Ovary (tissue), 9 donors: ENCODE measurements around the gene ADAMTSL4. TPM values are rescaled to one million over a fixed set of nuclear protein-coding genes. Genes with fewer than 3 reads are reported as not detected.

Experiments used
- DNase-seq, 5 donors: peaks; one replicate each; pipeline ENCODE4 v3.0.0-alpha.2; 2019 to 2020
- H3K27ac ChIP-seq, 2 donors: fragments of 200-600 bp; one replicate each; pipeline versions ENCODE4 v1.5.1 to v1.8.0; 2019 to 2022
- H3K27me3 ChIP-seq: fragments of 200-600 bp; one replicate; pipeline ENCODE4 v1.8.0; 2022
- H3K36me3 ChIP-seq: fragments of 200-600 bp; sonication (generic); one replicate; pipeline ENCODE4 v1.5.1; 2019
- H3K4me1 ChIP-seq: one replicate; pipeline ENCODE4 v1.8.1; 2013; ENCODE audit warnings: mild to moderate bottlenecking, moderate library complexity; ENCODE audit not compliant: insufficient read depth
- H3K4me3 ChIP-seq: fragments of 200-600 bp; sonication (generic); one replicate; pipeline ENCODE4 v1.5.1; 2017
- H3K9me3 ChIP-seq, 2 donors: fragments of 200-600 bp in 1 of 2; sonication (generic) in 1 of 2; one replicate each; pipeline versions ENCODE4 v1.5.1 to v1.8.1; 2013 to 2019; ENCODE audit warnings: mild to moderate bottlenecking in 1 of 2, moderate library complexity in 1 of 2
- EP300 ChIP-seq: sonication (generic); formaldehyde crosslinking; IDR thresholded peaks from one replicate; pipeline ENCODE4 v1.6.1; 2017; ENCODE audit warnings: antibody characterized with exemption
- POLR2A ChIP-seq: fragments of 450-650 bp; IDR thresholded peaks from one replicate; pipeline ENCODE4 v1.6.1; 2017; ENCODE audit warnings: antibody characterized with exemption, mild to moderate bottlenecking, moderate library complexity
- WGBS, 3 donors: extraction: QIAGEN DNeasy Blood & Tissue Kit in 1 of 3; methylation state at CpG; one replicate each; pipeline versions ENCODE4 v1.1.5 to v1.1.7; 2013 to 2017; 5-methylcytosine and 5-hydroxymethylcytosine counted together
- intact Hi-C, 4 donors: fragments of 100-400 bp; cut with DNase I; formaldehyde crosslinking; loops; one replicate each; pipeline versions ENCODE4 v1.11.0 to v1.15.1; 2022 to 2023
- polyA plus RNA-seq, 2 donors: library from polyadenylated mRNA; stranded (reverse); fragments of 200-250 nt in 1 of 2; fragments of 350-450 nt in 1 of 2; fragmentation: Illumina TruSeq in 1 of 2; extraction: RNeasy Lipid Tissue Mini Kit (QIAGEN cat#74804) in 1 of 2; gene quantifications; one replicate each; pipeline ENCODE4 v1.2.3, GENCODE V29; 2013 to 2014
- total RNA-seq, 7 donors: library from RNA; depleted of rRNA in 2 of 7; stranded (reverse); fragments of >200 nt in 2 of 7; fragmentation: NEBNext Ultra II Directional in 3 of 7; extraction: Animal tissue kit (Norgen Biotek cat#: 25700) in 3 of 7; gene quantifications; one replicate each; pipeline versions ENCODE4 v1.1.0 to v1.2.4, GENCODE V29; 2016 to 2023
- TF ChIP-seq, protein P1 (sequence below), 3 donors: fragments of 450-650 bp in 2 of 3; fragments of 200-600 bp in 1 of 3; IDR thresholded peaks; one replicate each; pipeline versions ENCODE4 v1.5.1 to v1.8.0; 2016 to 2022; ENCODE audit warnings: antibody characterized with exemption in 3 of 3, mild to moderate bottlenecking in 1 of 3
- donor health status: DM: no; HTN: no; CAD: no; lungs with moderate emphysema.
- donor health status: DM: no; HTN: no; CAD: no.
- donor health status: Bipolar disorder and iron deficiency.
- donor health status: DM: yes; HTN: yes; CAD: no.
- donor health status: DM: no; HTN: no; CAD: no.
- donor health status: DM: yes; HTN: yes; CAD: no.

ADAMTSL4 gene
- total and polyA plus RNA-seq, 9 donors, result 8.8 to 86.6 (median 17.0) TPM

DNA sequence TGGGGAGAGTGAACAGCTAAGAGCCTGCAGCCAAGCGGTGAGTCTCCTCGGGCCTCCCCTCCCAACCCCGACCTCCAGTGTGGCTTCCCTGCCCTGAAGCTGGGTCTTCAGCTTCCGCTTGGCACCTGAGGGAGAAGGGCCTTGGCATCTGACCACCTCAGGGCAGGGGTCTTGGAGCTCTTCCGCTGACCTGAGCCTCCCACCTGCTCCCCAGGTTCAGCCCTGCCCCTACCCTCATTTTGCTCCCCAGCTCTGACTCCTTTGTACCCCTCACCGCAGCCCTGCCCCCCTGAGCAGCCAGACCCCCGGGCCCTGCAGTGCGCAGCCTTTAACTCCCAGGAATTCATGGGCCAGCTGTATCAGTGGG lies 4.9 kb downstream of the ADAMTSL4 start:
- DNase-seq, result peak in 1 of 5 donors; percentile 38
- Histone ChIP-seq H3K36me3 (no peaks in the 10 kb centered on the region), H3K27ac (peak overlapping the region in 1 of 2 donors; percentile 21), H3K9me3 (no peaks in the 10 kb centered on the region), H3K4me1 (peaks cover 18% of the 10 kb centered on the region), H3K27me3 (no peaks in the 10 kb centered on the region), H3K4me3 (no peak overlapping the region)
- TF ChIP-seq EP300 (no peak), POLR2A (no peak)
- TF ChIP-seq, protein P1, sequence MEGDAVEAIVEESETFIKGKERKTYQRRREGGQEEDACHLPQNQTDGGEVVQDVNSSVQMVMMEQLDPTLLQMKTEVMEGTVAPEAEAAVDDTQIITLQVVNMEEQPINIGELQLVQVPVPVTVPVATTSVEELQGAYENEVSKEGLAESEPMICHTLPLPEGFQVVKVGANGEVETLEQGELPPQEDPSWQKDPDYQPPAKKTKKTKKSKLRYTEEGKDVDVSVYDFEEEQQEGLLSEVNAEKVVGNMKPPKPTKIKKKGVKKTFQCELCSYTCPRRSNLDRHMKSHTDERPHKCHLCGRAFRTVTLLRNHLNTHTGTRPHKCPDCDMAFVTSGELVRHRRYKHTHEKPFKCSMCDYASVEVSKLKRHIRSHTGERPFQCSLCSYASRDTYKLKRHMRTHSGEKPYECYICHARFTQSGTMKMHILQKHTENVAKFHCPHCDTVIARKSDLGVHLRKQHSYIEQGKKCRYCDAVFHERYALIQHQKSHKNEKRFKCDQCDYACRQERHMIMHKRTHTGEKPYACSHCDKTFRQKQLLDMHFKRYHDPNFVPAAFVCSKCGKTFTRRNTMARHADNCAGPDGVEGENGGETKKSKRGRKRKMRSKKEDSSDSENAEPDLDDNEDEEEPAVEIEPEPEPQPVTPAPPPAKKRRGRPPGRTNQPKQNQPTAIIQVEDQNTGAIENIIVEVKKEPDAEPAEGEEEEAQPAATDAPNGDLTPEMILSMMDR (IDR thresholded peaks at IDR 0.05), result no peak
- 75 to 84% (median 83%) methylated on average over 8 of the region's 8 CpGs for WGBS, 3 donors
- intact Hi-C loops, result loop anchor here in 3 of 4 donors (10.0 kb wide), 3 partner anchors 71 to 261 kb away; partner anchors contain the start of genes ENSA (in 1 of the 3) and GOLPH3L (in 1 of the 3)

DNA sequence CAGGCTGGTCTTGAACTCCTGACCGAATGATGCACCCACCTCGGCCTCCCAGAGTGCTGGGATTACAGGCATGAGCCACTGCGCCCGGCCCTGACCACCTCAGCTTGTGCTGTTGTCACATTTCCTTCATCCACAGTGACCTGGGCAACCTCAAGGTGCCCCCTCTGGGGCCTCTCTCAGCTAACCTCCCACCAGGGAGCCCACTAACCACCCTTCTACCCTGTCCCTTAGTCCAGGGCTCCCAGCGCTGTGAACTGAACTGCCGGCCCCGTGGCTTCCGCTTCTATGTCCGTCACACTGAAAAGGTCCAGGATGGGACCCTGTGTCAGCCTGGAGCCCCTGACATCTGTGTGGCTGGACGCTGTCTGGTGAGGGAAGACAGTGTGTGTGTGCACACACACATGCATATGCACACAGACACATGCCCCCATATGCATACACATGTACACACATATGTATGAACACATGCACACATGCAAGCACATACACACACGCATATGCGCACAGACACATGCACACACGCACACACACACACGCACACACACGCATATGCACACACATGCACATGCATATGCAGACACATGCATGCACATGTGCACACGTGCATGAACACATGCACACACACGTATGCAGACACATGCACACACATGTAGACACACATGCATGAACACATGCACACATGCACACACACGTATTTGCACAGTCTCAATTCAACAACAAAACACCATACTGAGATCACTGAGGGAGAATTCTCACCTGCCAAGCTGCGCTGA lies 6.2 kb downstream of the ADAMTSL4 start:
- H3K27ac ChIP-seq, result no peak overlapping the region
- H3K4me1 ChIP-seq, result peaks cover 18% of the 10 kb centered on the region
- no peak for DNase-seq
- intact Hi-C loops, result loop anchor here in 3 of 4 donors (10.0 kb wide), 3 partner anchors 69 to 259 kb away; partner anchors contain the start of genes ENSA (in 1 of the 3) and GOLPH3L (in 1 of the 3)
- no peaks in the 10 kb centered on the region for H3K27me3 ChIP-seq
- H3K9me3 ChIP-seq, result no peaks in the 10 kb centered on the region
- TF ChIP-seq EP300 (no peak), POLR2A (no peak)
- TF ChIP-seq, protein P1 (IDR thresholded peaks at IDR 0.05), result no peak
- WGBS, 3 donors, result 79 to 91% (median 88%) methylated on average over 19 of the region's 19 CpGs
- no peaks in the 10 kb centered on the region for H3K36me3 ChIP-seq
- no peak overlapping the region for H3K4me3 ChIP-seq

DNA sequence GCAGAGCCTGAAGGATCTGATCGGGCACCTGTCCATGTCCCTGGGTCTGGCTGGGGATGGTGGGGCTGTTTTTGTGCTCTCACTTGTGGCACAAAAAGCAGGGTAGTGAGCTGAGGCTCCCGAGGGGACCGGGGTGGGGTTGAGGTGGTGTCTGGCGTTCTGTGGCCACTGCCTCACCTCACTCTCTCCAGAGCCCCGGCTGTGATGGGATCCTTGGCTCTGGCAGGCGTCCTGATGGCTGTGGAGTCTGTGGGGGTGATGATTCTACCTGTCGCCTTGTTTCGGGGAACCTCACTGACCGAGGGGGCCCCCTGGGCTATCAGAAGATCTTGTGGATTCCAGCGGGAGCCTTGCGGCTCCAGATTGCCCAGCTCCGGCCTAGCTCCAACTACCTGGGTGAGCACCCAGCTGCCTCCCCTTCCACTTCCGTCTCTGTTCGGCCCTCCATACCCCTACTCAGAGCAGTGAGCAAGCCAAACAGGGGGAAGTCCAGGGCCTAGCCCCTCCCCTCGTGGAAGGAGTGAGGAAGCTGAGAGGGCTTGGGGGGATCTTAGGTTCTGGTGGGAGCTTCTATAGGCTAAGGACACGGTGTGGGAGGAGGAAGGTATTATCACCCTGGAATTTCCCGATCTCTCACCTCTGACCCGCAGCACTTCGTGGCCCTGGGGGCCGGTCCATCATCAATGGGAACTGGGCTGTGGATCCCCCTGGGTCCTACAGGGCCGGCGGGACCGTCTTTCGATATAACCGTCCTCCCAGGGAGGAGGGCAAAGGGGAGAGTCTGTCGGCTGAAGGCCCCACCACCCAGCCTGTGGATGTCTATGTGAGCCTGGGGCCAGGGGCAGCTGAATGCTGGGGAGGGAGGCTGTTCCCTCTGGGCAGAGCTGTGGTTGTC lies 7.0 kb downstream of the ADAMTSL4 start:
- DNase-seq, result no peak
- no peaks in the 10 kb centered on the region for H3K9me3 ChIP-seq
- TF ChIP-seq, protein P1 (IDR thresholded peaks at IDR 0.05), result no peak
- no peak for TF ChIP-seq POLR2A
- no peak for TF ChIP-seq EP300
- H3K4me3 ChIP-seq, result no peak overlapping the region
- intact Hi-C loops, result loop anchor here in 3 of 4 donors (10.0 kb wide), 3 partner anchors 69 to 259 kb away; partner anchors contain the start of genes ENSA (in 1 of the 3) and GOLPH3L (in 1 of the 3)
- H3K4me1 ChIP-seq, result peaks cover 16% of the 10 kb centered on the region
- H3K27ac ChIP-seq, result no peak overlapping the region
- no peaks in the 10 kb centered on the region for H3K27me3 ChIP-seq
- no peaks in the 10 kb centered on the region for H3K36me3 ChIP-seq
- 66 to 72% (median 72%) methylated on average over 23 to 26 of the region's 26 CpGs for WGBS, 3 donors

DNA sequence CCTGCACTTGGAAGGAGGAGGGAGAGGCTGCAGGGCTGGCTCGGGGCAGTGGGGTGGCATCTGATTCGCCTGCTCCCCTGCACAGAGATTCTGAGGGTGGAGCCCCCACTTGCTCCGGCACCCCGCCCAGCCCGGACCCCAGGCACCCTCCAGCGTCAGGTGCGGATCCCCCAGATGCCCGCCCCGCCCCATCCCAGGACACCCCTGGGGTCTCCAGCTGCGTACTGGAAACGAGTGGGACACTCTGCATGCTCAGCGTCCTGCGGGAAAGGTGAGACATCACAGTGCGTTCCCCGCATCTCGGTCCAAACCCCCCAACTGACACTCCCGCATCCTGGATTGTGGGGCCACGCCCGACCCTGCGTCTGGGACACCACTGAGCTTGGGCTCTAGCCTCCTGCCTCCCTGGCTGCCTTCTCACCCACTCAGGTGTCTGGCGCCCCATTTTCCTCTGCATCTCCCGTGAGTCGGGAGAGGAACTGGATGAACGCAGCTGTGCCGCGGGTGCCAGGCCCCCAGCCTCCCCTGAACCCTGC lies 7.9 kb downstream of the ADAMTSL4 start:
- Histone ChIP-seq H3K4me1 (peaks cover 17% of the 10 kb centered on the region), H3K27me3 (no peaks in the 10 kb centered on the region), H3K36me3 (no peaks in the 10 kb centered on the region), H3K27ac (no peak overlapping the region), H3K9me3 (no peaks in the 10 kb centered on the region), H3K4me3 (no peak overlapping the region)
- DNase-seq, result peak in 3 of 5 donors; percentile 36 to 44 (median 43)
- 84 to 89% (median 87%) methylated on average over 26 of the region's 26 CpGs for WGBS, 3 donors
- TF ChIP-seq, protein P1 (IDR thresholded peaks at IDR 0.05), result no peak
- TF ChIP-seq EP300 (no peak), POLR2A (no peak)
- intact Hi-C loops, result loop anchor here in 3 of 4 donors (10.0 kb wide), 3 partner anchors 68 to 258 kb away; partner anchors contain the start of genes ENSA (in 1 of the 3) and GOLPH3L (in 1 of the 3)
